GM18873 (cell line): ENCODE results near the gene HMGB1.
"Not testable (repeated sequence)": the region's sequence is repeated elsewhere in the genome, so short reads cannot be mapped to it uniquely, and the experiment has no call there.

Experiments
- ATAC-seq: cut with Tn5 transposase; IDR thresholded peaks from one replicate; pipeline ENCODE4 v1.9.1; 2021; ENCODE audit warnings: mild to moderate bottlenecking, moderate library complexity, moderate number of reproducible peaks; ENCODE audit not compliant: unreplicated experiment, low FRiP score

HMGB1 gene

GRCh38 chr13:30466841-30467252 is 1.1 kb upstream of the HMGB1 start:
- ATAC-seq: no peak

GRCh38 chr13:30466358-30466714 is 600 bp upstream of the HMGB1 start:
- ATAC-seq: no peak

- ATAC-seq: no peak
Observed at GRCh38 chr13:30465343-30465592, 468 bp downstream of the HMGB1 start.

GRCh38 chr13:30464496-30465342 is 1.0 kb downstream of the HMGB1 start:
- ATAC-seq: peak; percentile 7

- ATAC-seq: peak; percentile 37
Observed at GRCh38 chr13:30463787-30464495, 1.8 kb downstream of the HMGB1 start.

GRCh38 chr13:30461279-30462066 is 4.3 kb downstream of the HMGB1 start:
- not testable (repeated sequence) for ATAC-seq

- ATAC-seq: no peak
Observed at GRCh38 chr13:30457306-30457891, 8.3 kb downstream of the HMGB1 start.

GRCh38 chr13:30456290-30456689 is 9.4 kb downstream of the HMGB1 start:
- ATAC-seq: no peak

GRCh38 chr13:30454991-30455390 is 10.7 kb downstream of the HMGB1 start:
- ATAC-seq: no peak

GRCh38 chr13:30453727-30454126 is 12.0 kb downstream of the HMGB1 start:
- no peak for ATAC-seq

- ATAC-seq: not testable (repeated sequence)
Observed at GRCh38 chr13:30451476-30451875, 14.3 kb downstream of the HMGB1 start.

- ATAC-seq: no peak
Observed at GRCh38 chr13:30450066-30450465, 15.7 kb downstream of the HMGB1 start.

GRCh38 chr13:30448441-30448840 is 17.3 kb downstream of the HMGB1 start:
- ATAC-seq: no peak

- ATAC-seq: peak; percentile 9
Observed at GRCh38 chr13:30446126-30446500, 19.6 kb downstream of the HMGB1 start.

GRCh38 chr13:30443957-30444404 is 21.8 kb downstream of the HMGB1 start:
- ATAC-seq: peak; percentile 31

- ATAC-seq: not testable (repeated sequence)
Observed at GRCh38 chr13:30443491-30443890, 22.2 kb downstream of the HMGB1 start.

- no peak for ATAC-seq
Observed at GRCh38 chr13:30442926-30443325, 22.8 kb downstream of the HMGB1 start.

GRCh38 chr13:30440910-30441703 is 24.6 kb downstream of the HMGB1 start:
- no peak for ATAC-seq

- ATAC-seq: no peak
Observed at GRCh38 chr13:30438286-30438685, 27.4 kb downstream of the HMGB1 start.

- ATAC-seq: no peak
Observed at GRCh38 chr13:30437177-30437576, 28.6 kb downstream of the HMGB1 start.
